PC-9 (cell line): ENCODE results near the gene GRIN2B.

Experiments used
- CTCF ChIP-seq: fragments of 200-600 bp; sonication (generic); conservative IDR thresholded peaks from 2 replicates; pipeline ENCODE4 v1.6.1; 2017; ENCODE audit warnings: mixed run types, antibody characterized with exemption, mild to moderate bottlenecking, moderate library complexity
- EZH2 ChIP-seq: fragments of 200-600 bp; sonication (generic); IDR thresholded peaks from 2 replicates; pipeline ENCODE4 v1.8.0; 2017; ENCODE audit warnings: antibody characterized with exemption, low read depth

- TF ChIP-seq CTCF (no peak), EZH2 (no peak)
Measured at GRCh38 chr12:13957576-13957975, 23.8 kb downstream of the GRIN2B start.
